HG02884 (cell line): ENCODE data around the gene MT1M.
"Not testable (repeated sequence)": the region's sequence is repeated elsewhere in the genome, so short reads cannot be mapped to it uniquely, and the experiment has no call there.

Experiments
- ATAC-seq: cut with Tn5 transposase; IDR thresholded peaks from one replicate; pipeline ENCODE4 v1.9.1; 2021; ENCODE audit warnings: mild to moderate bottlenecking, moderate library complexity; ENCODE audit not compliant: unreplicated experiment

MT1M gene

DNA sequence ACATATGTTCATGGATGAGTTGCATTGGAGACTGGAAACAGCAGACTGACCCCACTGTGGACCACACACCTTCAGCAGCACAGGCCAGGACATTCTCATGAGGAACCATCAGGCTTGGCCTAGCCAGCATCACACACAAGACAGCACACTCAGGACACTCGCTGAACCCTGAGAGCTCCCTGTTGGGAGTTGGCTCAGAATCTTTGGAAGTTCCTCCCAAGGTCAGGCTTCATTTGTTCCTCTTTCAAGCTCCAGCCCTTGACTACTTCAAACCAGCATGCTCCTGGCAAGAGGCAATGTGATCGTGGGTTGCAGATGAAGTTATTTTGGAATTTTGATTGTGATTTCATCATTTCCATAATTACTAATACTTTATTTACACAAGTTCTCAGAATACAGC, 39.2 kb downstream of the MT1M start:
- not testable (repeated sequence) for ATAC-seq

DNA sequence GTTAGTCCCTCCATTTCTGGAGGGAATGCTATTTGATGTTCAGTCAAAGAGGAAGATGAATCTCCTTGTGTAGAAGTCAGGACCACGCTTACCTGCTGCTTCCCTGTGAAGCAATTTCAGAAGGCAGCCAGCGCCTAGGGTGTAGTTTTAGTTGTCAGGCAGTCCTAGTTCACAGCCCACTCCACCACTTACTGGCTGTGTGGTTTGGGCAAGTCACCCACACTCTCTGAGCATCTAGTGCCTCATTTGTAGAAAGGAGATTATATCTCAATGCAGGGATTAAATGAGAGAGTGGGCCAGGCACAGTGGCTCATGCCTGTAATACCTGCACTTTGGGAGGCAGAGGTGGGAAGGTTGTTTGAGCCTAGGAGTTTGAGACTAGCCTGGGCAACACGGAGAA, 39.7 kb downstream of the MT1M start:
- ATAC-seq = not testable (repeated sequence)

DNA sequence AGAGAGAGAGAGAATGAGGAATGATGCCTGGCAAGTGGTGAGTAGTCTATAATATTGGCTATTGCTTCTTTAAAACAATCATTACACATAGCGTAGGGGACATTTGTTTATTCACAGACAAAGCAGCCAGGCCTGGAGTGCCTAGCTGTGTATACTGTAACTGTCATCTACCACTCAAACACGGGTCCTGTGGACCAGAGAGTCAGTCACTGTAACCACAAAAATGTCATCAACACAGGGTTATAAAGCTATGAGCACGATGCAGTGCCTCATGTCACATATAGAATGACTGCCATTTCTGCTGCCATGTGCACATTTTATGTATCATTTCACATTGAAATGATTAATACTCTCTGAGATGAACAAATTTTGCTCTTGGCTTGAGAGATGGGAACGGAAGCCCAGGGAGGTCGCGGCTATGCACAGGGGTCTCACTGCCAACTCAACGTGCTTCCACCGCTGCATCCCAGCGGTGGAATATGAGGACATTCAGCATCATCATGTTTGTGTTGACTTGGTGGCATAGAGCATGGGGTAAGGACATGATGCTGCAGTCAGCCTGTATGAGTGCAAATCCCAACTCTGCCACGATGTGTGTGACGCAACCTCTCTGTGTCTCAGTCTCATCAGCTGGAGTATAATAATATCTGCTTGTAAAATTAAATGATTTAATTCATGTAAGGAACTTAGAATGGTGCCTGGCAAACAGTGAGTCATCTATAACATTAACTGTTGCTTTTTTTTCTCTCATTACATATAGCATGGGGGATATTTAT, 40.5 kb downstream of the MT1M start:
- ATAC-seq = no peak

DNA sequence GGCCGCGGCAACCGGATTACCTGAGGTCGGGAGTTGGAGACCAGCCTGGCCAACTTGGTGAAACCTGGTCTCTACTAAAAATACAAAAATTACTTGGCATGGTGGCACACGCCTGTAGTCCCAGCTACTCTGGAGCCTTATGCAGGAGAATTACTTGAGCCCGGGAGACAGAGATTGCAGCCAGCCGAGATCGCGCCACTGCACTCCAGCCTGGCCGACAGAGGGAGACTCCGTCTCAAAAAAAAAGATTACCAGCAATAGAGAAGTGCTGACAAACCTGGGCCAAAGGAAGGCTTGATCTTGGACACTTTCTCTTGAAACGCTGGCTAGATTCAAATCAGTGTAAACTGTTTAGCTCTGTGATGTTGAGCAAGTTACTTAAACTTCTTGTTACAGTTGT, 41.5 kb downstream of the MT1M start:
- no peak for ATAC-seq

DNA sequence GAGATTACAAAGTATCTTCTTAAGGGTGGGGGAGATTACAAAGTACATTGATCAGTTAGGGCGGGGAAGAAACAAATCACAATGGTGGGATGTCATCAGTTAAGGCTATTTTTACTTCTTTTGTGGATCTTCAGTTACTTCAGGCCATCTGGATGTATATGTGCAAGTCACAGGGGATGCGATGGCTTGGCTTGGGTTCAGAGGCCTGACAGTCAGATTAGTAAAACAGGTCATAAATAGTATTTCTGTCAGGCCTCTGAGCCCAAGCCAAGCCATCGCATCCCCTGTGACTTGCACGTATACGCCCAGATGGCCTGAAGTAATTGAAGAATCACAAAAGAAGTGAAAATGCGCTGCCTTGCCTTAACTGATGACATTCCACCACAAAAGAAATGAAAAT, 42.1 kb downstream of the MT1M start:
- not testable (repeated sequence) for ATAC-seq

DNA sequence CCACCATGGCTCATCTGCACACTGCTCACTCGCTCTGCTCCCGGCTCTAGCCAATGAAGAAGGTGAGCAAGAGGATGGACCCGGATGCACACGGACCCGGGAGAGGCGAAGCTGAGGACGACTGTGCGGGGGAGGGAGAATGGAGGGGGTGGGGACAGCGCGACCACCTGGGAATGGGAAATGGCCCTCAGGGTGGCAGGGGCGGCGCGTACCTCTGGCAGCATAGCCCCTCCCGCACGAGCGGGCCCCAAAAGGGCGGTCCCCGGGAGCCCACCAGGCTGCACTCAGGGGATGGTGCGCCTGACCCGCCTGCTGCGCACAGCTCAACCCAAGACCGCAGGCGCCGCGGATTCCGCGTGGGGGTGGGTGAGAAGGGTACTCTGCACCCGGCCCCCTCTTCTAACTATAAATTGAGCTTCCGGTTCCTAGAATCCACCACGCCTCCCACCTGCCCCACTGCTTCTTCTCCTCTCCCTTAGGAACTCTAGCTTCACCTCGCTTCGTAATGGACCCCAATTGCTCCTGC, 43.3 kb downstream of the MT1M start:
- ATAC-seq = no peak

DNA sequence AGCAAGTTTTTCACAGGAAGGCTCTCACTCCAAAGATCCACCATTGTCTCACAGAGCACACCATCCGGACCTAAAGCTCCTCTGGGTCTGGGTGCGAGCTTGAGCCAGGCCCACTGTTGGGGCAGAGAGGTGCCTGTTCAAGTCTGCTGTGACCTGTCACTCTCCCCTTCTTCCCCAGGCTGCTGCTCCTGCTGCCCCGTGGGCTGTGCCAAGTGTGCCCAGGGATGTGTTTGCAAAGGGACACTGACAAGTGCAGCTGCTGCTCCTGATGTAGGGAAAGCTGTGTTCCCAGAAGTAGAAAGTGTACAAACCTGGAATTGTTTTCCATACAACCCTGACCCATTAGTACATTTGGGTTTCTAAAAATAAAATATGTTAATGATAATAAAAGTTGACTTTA, 45.0 kb downstream of the MT1M start:
- no peak for ATAC-seq

DNA sequence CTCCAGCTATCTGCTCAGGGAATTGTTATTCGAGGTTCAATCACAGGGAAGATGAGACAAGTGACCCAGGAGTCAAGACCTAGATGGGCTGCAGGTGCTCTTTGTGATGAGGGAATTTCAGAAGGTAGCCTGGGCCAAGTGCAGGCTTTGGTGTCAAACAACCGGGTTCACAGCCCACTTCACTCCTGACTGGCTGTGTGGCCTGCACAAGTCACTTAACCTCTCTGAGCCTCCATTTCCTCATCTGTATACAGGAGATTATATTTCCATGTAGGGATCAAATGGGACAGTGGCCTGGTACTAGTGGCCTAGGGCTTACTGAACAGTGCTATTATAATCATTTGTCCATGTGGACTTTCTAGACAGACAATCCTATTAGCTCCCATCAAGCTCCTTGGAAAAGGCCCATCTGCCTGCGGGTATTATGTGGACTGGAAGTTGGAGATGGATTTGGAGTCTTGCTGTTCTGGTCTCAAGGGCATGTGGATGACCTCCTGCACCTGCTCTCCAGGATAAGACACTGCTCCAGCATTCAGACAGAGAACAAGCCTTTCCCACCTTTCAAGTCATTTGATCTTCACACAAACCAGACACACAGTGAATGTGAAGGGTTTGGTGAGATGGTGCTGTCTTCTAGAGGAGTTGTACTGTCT, 46.7 kb downstream of the MT1M start:
- no peak for ATAC-seq

DNA sequence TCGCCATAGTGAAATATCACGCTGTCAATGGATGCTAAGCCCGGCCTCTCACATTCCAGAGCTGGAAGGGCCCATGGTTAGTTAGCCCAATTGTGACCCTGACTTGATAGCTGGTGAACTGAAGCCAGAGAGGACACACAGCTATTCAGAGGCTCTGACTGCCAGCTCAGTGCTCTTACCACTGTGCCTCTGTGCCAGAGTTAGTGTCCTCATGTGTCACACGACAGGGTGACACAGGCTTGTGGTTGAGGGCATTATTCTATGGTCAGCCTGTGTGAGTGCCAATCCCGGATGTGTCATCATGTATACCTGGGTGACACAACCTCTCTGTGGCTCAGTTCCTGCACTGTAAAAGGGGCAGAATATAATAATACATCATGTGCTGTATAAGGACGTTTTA, 47.4 kb downstream of the MT1M start:
- ATAC-seq = no peak

DNA sequence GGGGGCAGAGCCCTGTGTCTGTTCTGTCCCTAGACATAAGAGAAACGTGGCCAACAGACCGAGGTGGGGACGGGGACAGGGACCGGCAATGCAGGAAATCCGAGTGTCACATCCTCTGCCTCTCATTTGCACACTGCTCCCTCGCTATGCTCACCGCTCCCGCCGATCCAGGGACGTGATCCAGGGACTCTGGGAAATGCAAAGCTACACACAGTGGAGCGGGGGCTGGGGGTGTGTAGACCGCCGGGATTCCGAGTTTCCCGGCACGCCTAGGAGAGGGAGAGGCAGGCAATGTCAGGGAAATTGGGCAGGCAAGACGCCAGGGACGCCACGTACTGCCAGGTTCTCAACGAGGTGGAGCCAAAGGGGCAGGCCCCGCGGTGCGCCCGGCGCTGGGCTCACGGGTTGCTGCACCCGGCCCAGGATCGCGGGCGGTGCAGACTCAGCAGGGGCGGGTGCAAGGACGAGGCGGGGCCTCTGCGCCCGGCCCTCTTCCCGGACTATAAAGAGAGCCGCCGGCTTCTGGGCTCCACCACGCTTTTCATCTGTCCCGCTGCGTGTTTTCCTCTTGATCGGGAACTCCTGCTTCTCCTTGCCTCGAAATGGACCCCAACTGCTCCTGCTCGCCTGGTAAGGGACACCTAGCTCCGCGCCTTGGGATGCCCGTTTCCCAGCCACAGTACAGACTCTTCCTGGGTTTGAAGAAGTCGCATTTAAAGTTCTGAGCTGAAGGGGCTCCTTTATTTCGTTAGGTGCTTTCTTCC, 49.7 kb downstream of the MT1M start, which contains the start of gene MT1X:
MT1X (plus strand) TSS at position 532 of the 764 bp plus-strand sequence; CDS start at position 603, 71 bp downstream.
- ATAC-seq = peak; percentile 95

DNA sequence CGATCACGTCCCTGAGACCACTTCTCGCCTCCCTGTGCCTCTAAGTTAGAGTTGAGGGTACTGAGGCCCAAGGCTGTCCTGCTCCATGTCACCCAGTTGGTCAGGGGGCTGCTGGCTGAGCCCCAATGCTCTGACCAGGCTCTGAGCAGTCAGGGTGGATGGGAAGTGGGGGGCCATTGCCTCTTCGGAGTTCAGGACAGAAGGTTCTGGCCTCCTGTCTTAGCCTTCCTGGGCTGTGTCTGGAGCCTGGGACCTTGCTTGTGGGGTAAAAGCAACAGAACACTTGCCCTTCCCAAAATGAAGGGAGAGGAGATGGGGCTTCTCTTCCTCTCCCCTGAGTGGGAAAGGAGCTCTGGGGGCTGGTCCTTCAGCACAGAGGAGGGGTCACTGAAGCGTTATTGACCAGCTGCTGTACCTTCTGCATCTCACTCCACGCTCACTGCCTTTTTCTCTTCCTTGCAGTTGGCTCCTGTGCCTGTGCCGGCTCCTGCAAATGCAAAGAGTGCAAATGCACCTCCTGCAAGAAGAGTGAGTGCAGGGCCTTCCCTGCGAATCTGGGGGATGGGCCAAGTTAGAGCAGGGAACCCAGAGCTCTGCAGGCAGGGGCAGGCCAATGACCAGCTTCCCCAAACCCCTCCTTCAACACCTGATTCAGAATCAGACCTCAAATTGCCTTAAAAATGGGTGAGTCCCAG, 50.4 kb downstream of the MT1M start:
- no peak for ATAC-seq
